HL-60/S4 treated with retinoic acid at 250 ng/mL for 4 days and 3 days (cell line): ENCODE measurements around the gene FEZ2.

Experiments used
- in situ Hi-C: fragments of 300-500 bp; cut with MboI; formaldehyde crosslinking; loops from 2 replicates; pipeline ENCODE4 v1.7.0; 2022; ENCODE audit warnings: low sequenced_read_pairs

Gene FEZ2

GRCh38 chr2:36562973-36563532 lies 34.9 kb downstream of the FEZ2 start:
- in situ Hi-C loops = no loop called here

GRCh38 chr2:36562240-36562639 lies 35.7 kb downstream of the FEZ2 start:
- in situ Hi-C loops = no loop called here

- in situ Hi-C loops = no loop called here
Measured at GRCh38 chr2:36561237-36561944, 36.6 kb downstream of the FEZ2 start.

DNA sequence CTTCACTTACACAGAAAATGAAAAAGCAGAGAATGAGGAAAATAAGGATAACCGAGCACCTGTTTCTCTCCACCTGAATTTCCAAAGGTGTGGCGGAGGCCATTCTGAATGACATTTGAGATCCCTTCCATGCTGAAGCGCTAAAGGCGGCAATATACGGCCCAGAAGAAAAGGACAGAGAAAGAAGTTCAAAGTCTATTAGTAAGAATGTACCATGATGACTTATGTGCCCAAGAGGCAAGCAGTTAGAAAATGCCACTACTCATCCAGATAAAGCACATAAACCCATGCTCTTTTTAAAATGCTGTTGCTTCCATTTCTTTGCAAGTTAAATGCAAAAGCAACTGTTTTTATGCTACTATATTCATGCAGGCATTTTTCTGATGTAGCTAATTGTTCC lies 37.2 kb downstream of the FEZ2 start:
- in situ Hi-C loops = no loop called here

- in situ Hi-C loops = no loop called here
Measured at GRCh38 chr2:36559221-36559942, 38.6 kb downstream of the FEZ2 start.

- in situ Hi-C loops = no loop called here
Measured at GRCh38 chr2:36556842-36557241, 41.1 kb downstream of the FEZ2 start.

DNA sequence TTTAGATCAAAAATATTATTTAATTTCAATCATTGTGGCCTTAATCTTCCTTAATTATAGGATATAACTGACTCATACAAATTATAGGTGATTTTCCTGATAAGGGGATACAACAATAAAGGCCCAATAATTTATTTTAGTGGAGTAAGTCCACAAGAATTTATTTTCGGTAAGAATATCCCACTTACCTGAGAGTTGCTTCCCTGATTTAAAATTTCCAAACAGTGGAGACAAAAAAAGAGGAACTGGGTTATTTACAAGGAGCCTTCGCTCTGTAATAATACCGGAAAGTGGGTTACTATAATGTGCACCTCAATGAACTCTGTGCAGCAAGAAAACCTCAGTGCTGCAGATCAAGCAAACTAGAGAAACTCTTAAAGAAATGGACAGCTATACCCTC lies 42.2 kb downstream of the FEZ2 start:
- in situ Hi-C loops = no loop called here

DNA sequence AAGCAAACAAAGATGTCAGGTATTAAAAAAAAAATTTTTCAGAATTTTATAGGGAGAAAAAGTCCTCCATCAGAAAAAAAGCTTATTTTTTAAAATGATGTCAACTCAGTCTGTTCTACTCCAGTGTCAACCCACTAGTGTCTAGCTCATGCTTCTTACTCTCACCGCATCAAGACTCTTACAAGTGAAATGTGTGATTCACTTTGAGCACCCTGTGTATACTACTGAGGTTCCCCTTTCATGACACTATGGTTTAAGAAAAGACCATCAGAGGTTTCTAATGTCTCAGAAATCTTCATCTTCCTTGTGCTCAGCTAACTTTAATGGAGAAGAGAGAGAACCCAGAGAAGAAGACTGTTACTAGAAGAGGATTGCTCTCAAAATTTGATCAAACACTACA lies 43.4 kb downstream of the FEZ2 start:
- in situ Hi-C loops = no loop called here

DNA sequence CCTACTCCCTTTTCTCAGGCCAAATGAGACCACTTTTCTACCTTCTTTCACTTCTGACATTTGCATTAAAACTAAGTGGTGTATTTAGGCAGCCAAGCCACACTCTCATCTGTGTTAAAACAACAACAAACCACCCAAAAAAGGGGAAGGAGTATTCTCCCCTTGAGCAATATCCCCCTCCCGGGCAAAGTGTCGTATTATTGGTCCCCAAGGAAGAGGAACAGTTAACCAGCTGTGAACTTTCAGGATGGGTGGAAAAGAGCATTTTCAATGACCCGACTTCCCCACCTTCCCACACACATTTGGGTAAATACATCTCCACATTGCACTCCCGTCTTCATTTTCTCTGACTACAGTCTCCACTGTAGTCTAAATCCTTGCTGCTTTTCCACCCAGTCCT lies 44.3 kb downstream of the FEZ2 start:
- in situ Hi-C loops = no loop called here

- in situ Hi-C loops = no loop called here
Measured at GRCh38 chr2:36550006-36550405, 48.0 kb downstream of the FEZ2 start.

- in situ Hi-C loops = no loop called here
Measured at GRCh38 chr2:36549165-36549574, 48.8 kb downstream of the FEZ2 start.

GRCh38 chr2:36547906-36548305 lies 50.1 kb downstream of the FEZ2 start:
- in situ Hi-C loops = no loop called here

GRCh38 chr2:36545871-36546416 lies 52.0 kb downstream of the FEZ2 start:
- in situ Hi-C loops = no loop called here

DNA sequence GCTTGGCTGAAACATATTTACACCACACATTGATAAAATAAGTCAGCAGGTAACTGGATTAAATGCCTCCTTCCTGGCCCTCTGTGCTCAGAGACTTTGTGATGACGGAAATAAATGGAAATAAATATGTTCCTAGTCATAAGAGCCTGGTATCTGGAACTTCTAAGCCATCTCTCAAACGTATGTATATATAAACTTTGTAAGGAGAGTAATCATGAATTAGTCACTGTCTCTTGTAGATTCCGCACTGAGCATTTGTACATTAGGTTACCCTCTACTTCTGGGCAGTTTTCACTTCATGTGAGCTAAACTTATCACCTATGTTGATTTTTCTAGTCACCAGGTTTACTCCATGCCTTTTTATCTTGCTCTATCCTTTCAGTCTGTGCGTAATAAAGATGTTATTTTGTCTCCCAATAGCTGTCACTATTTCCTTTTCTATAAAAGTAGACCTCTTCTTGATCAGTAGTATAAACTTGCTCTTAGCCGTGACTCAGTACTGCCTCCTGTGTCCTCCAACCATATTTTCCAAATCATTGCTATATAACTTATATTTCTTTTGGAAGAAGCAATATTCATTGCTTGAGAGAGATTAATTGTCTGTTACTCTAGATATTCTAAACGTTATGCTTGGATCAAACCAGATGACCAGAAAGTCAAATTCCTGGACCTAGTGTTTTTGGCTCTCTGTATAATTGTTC lies 53.2 kb downstream of the FEZ2 start:
- in situ Hi-C loops = no loop called here

GRCh38 chr2:36541891-36542595 lies 55.9 kb downstream of the FEZ2 start:
- in situ Hi-C loops = no loop called here

- in situ Hi-C loops = no loop called here
Measured at GRCh38 chr2:36540986-36541754, 56.8 kb downstream of the FEZ2 start.

DNA sequence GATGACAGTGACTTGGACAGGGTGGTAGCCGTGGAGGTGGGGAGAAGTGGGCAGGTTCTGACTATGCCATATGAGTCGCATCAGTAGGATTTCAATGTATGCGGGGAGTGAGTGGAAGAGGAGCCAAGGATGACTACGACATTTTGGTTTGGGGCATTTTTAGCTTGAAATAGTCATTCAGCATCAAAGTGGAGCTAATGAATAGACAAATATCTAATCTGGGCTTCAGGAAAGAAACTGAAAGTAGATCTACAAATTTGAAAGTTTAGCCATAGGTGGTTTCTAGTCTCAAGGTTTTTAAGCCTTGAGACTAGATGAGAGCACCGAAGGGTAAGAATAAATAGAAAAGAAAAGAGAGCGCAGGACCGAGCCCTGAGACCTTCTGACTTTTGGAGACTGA lies 58.3 kb downstream of the FEZ2 start:
- in situ Hi-C loops = no loop called here

GRCh38 chr2:36538335-36538734 lies 59.6 kb downstream of the FEZ2 start:
- in situ Hi-C loops = no loop called here

GRCh38 chr2:36536776-36537175 lies 61.2 kb downstream of the FEZ2 start:
- in situ Hi-C loops = no loop called here

GRCh38 chr2:36535099-36535498 lies 62.9 kb downstream of the FEZ2 start:
- in situ Hi-C loops = no loop called here
